AG10803 (cell line): Measurements from ENCODE around the gene RHOJ.
"Not testable (repeated sequence)": the region's sequence is repeated elsewhere in the genome, so short reads cannot be mapped to it uniquely, and the experiment has no call there.

ENCODE experiments used
- DNase-seq: peaks from one replicate; pipeline ENCODE4 v3.0.0; 2010; ENCODE audit warnings: low read depth
- H3K4me3 ChIP-seq: 2 replicates; pipeline ENCODE4 v1.5.1; 2011; ENCODE audit warnings: mild to moderate bottlenecking, low read length, control low read depth
- CTCF ChIP-seq: conservative IDR thresholded peaks from 2 replicates; pipeline ENCODE4 v1.5.1; 2011; ENCODE audit warnings: mild to moderate bottlenecking, low read length, control low read depth, inconsistent platforms

Gene RHOJ

GRCh38 chr14:63204407-63205043, at the start of gene RHOJ:
Gene RHOJ (plus strand): TSS chr14:63204443. CDS start chr14:63204870, 427 bp downstream.
- DNase-seq: no peak
- TF ChIP-seq CTCF: no peak

DNA sequence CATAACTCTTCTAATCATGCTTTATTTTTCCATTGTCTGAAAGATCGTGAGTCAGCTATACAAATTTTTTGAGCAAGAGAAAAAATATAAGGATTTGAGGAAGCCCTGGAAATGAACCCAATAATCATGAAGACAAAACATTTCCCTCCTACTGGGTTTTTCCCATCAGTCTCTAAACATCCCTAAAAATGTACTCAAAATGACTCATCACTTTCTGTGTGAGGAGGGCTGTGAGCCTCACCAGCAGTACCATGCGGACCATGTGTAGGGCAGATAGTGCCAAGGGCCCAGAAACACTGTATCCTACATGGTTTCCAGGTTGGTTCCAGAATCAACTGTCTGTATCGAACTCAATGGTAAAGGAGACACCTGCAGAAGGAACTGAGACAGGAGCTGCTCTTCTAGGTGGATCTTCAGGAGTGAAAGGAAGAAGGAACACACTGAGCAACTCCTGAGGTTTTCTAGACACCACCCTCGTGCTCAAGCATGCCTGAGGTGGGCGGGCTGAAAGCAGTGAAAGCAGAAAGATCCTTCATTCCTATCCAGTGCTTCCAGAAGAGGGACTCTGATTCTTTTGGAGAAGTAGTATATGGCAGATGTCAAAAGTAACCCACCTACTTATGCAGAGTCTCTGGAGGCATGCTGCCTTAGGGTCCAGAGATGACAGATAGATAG, 48.6 kb upstream of the RHOJ start:
- no peak overlapping the region for H3K4me3 ChIP-seq
- no peak for DNase-seq
- no peak for TF ChIP-seq CTCF

More at GRCh38 chr14:63204407-63205043, at the start of gene RHOJ:
- peak within 1 kb of the TSS; percentile 53 for H3K4me3 ChIP-seq

DNA sequence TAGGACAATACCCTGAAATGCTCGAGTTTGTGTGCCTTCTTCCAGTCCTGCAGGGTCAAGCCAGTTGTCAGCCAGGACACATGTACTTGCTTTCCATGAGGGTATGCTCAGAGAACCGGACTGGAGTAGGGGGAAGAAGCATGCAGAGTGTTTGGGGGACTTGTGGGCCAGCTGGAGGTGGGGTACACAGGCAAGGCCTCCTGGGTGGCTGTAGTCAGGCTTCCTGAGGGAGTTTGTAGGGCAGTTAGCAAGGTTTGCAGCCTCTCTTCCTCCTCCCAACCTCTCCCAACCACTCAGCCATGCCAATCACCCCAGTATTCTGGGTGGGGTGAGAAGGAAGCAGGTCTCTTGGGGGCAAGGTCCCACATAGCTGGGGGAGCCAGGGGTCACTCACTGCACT, 47.0 kb upstream of the RHOJ start:
- no peak for TF ChIP-seq CTCF
- H3K4me3 ChIP-seq: no peak overlapping the region
- no peak for DNase-seq

DNA sequence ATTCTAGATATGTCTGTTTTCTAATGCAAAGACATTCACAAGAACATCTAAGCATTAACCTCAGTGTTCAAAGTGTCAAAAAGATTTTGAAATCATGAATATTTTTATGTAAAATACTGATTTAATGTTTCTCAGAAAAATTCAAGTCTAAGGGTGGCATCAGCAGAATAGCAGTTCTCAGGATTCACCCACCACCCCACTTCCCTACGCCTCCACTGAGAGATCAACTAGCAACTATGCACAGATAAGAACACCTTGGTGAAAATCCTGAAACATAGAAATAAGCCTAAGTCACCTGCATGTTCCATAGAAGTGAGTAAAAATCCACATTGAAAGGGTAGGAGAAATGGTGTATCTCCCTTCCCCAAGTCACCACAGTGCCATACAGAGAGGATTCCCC, 40.9 kb upstream of the RHOJ start:
- no peak for DNase-seq
- no peak for TF ChIP-seq CTCF
- no peak overlapping the region for H3K4me3 ChIP-seq

DNA sequence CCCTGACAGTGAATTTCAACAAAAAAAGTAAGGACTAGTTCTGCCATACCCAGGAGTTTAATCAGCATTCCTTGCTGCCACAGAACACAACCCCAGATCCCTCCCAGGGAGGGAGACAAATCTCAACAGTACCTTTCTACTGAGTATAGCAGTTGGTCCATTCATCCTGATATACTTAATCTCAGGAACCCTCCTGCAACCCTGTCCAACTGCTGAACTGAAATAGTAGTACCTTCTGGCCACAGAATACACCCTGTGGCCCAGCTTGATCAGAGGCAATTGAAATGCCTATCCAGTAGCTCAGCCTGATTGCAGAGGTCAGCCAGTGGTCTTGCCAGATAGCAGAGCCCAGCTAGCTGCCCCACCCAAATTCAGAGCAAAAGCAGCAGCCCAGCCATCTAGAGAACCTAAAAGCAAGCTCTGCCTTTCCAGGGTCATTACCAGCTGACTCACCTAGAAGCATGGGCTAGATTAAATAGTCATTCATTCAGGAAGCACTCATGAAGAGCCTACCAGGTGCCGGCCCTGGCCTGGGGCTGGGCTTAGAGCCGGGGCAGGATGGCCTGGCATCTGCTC, 40.0 kb upstream of the RHOJ start:
- no peak overlapping the region for H3K4me3 ChIP-seq
- TF ChIP-seq CTCF: no peak
- DNase-seq: no peak

GRCh38 chr14:63165267-63165666, 39.0 kb upstream of the RHOJ start:
- DNase-seq, H3K4me3 ChIP-seq: not testable (repeated sequence)

DNA sequence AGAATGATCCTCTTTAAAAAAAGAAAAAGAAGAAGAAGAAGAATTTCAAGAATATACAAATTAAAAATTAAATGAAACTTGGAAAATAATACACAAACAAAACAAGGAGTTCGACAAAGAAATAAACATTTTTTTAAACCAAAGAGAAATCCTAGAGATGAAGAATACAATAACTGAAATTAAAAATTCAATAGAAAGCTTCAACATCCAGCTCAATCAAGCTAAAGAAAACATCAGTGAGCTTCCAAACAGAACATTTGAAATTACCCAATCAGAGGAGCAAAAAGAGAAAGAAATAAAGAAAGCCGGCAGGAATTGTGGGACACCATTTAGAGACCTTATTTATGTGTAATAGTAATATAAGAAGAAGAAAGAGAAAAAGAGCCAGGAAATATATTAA, 37.2 kb upstream of the RHOJ start:
- no peak overlapping the region for H3K4me3 ChIP-seq
- DNase-seq: no peak

More for the DNA sequence above, 37.2 kb upstream of the RHOJ start:
- no peak for TF ChIP-seq CTCF
